ENCODE data around the gene CYS1.

CYS1 gene

GRCh38 chr2:10007435-10007834 lies 72.8 kb downstream of the CYS1 start:
- DNase-seq, result peak in 1 of 10 donors; percentile 27
- intact Hi-C loops (cut with DNase I), result no loop called here

Measured in posterior cingulate gyrus (tissue), 11 donors.